HG03045 (cell line): Measurements from ENCODE around the gene NID2.

Experiments
- ATAC-seq: cut with Tn5 transposase; IDR thresholded peaks from one replicate; pipeline ENCODE4 v1.9.1; 2021; ENCODE audit warnings: mild to moderate bottlenecking, moderate library complexity; ENCODE audit not compliant: unreplicated experiment

NID2 gene

DNA sequence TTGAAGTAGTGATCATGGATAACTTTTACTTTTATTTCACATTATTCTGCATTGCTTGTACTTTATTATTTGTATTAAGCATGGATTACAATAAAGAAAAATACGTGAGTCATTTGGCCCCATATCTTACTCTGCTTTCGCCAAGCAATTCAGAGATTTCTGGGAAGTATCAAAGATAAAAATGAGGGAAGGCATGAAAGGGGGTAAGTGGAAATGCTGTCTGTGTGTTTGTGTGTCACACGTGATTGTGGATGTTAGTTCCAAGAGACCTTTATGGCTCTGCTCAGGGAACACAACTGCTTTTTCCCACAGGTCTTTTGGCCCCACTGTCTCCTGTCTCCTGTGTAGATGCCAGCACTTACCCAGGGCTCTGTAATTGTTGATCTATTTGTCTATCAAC is 10.5 kb downstream of the NID2 start:
- ATAC-seq, result no peak

DNA sequence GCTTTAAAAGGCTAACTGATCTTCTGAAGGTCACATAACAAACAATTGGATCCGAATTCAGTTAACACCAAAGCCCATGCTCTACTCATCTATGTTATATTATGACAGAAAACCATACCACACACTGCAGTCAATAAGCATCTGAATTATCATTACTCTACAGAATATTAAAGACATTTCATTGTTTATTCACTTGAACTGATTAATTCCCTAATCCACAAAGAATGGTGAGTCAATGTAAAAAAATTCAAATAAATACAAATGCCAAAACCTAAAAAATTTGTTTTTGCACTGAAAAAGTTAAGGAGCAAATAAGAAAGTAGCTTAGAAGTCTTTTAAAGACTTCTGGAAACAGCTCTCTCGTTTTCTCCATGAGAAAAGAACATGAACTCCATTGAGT is 13.7 kb downstream of the NID2 start:
- no peak for ATAC-seq

DNA sequence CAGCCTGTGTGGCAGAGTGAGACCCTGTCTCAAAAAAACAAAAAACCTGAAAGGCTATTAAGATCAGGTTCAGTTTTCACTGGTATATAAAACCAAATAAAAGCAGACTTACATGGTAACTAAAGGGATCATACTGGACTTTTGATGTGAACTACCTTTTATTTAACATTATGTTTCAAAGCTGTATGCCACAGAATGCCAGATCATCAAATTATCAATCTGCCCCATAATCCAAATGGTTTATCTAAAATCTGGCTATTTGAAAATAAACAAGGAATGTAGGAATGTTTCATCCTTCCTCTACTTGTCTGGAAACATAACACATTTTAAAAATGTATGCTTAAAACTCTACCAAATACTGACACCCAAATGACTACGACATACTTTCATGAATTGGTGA is 14.2 kb downstream of the NID2 start:
- no peak for ATAC-seq

DNA sequence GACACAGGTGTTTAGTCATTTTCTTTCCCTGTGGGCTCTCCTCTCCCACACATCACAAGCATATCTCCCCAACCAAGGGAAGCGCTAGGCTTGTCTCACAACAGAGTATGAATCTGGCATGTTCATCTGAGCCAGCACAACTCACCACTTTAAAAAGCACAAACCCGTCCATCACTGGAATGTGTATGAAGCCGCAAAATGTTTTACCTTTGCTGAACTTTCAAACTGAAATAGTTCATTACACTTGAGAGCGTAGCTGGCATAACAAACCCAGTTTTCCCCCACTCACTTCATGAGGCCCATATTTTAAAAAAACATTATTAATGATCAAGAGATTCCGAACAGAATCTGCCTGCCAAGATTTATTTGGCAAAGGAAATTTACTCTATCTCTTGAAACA is 15.8 kb downstream of the NID2 start:
- ATAC-seq, result no peak

DNA sequence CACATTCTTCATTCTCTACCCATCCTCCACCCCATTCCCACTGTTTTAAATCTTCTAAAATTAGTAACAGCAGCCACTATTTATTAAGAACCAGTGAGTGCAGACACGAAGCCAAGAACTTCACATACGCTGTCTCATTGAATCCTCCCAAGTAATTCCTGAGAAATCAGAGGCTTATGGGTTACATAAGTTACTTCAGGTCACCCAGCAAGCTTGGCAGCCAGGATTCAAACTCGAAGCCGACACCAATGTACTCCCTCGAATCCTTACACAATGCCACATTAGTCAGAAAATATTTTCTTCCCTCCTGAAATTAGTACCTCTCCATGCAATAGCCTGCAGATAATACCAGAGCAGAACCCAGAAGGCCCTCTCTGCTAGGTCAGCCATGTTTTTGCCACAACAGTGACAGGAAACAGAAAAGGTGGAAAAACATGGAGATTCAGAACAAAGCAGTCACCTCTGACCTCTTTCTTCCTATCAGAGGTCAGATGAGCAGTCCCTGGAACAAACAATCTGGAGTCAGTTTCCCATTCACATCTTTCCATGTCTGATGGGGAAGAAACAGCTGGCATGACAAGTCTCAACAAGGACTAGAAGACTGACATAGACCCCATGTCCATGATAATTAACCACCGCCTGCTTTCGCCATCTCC is 16.4 kb downstream of the NID2 start:
- ATAC-seq, result no peak

DNA sequence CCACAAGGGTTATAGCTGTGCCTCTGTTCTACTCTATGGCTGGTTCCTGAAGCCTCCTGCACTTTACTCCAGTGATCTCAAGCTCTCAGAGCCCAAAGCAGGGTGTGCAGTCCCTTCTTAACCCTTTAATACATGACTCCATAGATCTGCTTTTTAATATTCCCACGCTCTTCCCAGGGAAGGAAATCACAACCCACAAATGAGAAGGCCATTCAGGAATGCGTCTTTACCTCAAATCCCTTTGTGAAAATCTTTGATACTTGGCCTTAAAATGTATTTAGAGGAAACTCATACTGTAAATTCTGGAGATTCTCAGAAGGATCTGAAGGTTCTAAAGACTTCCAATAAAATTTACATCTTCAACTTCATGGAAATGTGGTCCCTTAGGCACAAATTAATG is 17.0 kb downstream of the NID2 start:
- no peak for ATAC-seq

DNA sequence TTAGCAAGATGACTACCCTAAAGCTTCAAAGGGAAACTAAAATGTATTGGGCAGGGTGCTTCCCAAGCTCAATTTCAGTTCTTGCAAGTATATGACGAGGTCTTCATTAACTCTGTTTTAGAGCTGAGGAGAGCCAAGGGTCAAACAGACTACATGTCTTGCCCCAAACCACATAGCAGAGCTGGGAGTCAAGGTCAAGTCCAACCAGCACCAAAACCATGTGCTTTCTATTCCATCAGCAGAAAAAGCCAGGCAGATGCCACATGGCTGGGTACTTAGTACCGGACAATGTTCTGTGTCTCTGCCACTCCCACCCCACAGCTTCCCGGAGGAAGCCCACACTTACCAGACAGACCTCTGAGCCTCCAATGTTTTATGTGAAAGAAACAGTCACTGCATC is 17.6 kb downstream of the NID2 start:
- no peak for ATAC-seq

DNA sequence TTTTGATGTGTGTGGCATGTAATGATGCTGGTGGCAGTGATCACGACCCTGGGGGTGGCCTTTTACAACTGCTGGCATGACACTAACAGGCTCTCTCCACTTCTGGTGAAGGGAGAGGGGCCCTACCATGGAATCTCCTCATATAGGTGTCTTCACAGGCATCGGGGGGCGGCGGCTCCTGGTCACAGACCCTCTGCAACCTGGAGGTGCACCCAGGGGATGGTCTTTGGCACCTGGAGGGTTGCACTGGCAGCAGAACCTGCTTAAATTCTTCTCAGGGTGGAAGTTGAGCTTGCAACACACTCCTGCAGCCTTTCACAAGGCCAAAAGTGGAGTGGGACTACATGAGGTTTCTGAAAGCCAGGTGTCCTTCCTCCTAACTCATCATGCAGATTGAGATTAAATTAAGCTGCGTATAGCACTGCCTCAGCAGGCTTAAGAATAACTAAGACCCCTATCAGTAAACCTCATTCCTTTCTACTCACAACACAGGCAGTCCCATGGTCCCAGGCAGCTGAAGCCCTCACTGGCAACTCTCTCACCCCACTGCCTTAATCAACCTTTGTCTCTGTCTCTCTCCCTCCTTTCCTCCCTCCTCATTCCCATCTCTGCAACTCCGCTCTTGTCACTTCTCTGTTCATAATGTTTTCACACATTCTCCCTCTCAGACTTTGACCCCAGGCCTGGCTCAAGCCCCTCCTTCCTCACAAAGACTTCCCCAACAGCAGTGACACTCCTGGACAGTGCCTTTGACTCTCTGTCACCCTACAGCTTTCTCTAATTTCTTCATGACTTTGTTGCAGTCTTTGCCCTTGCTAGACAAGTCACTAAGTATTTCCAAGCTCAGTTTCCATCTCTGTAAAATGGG is 18.9 kb downstream of the NID2 start:
- no peak for ATAC-seq

DNA sequence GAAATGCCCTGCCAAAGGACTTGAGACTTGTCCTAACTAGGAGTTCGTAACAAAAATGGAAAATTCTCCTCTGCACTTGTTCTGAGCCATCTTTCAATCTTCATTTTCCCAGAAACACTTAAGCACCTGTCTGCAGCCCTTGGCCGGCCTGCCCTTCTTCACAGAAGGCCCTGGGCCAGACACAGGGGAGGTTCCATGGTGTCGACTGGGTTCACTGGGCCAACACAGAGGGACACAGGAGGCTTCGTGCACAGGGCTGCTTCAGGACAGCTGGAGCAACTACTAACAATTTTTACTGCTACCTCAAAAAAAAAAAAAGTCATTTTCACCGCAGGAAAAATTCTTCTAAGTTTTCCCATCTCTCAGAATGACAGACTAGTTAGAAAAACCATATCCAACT is 19.6 kb downstream of the NID2 start:
- no peak for ATAC-seq

DNA sequence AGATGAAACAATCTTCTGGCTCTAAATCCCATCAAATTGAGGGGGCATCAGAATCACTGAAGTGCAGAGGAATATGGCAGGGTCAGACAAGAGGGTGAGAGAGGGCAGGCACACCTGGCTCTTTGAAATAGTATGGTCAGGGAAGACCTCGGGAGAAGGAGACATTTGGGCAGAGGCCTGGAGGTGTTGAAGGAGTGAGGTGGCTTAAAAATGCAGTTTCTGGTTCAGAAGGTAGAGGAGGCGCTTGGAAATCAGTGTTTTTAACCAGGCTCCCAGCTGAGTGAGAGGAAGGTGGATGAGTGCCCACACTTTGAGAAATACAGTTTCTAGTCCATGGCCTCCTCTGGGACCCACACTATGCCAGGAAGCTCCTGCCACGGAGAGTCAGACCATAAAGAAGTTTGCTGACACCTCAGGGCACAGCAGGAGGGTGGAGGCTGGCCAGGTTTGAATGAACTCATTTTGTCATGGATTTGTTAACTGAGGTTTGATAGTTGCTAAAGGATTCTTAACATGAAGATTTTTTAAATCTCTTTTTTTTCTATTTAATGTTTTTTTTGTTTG is 20.1 kb downstream of the NID2 start:
- ATAC-seq, result no peak

DNA sequence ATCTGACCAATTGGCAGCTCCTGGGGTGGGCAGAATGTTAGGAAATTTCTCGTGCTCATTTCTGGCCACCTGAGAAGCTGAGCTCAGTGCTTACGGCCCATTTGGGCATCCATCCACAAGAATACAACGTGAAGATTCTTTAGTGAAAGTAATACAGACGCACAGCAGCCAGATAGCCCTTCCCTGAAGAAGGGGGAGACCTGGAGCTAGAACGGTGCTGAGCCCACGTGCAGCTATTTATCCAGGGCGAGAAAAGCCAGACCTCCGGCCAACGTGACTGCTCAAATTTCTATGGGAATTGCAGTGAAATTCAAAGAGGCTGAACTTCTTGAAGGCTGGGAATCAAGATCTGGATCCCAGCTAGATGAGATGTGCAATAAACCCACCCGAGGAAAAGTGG is 20.7 kb downstream of the NID2 start:
- ATAC-seq, result no peak

DNA sequence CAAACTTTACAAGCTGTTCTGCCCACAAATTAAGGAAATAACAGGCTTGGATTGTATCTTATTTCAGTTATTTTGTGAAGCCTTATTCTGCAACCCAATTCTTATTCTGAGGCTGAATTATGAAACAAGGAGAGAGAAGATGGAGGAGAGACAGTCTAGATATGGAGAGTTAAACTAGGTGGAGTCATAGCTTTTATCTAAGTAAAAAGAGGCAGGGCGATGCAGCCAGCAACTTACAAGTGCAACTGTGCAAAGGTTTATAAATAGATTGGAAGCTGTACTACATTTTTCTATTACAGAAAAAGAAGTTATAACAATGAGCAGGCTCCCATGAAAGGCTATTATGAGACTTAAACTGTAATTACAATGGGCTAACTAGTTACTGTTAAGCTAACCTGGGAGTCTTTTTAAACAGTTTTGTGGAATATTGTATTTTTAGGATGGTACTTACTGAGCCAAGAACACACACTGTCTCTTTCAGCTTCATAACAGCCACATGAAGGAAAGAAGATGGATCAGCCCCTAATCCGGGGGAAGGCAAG is 22.4 kb downstream of the NID2 start:
- no peak for ATAC-seq

DNA sequence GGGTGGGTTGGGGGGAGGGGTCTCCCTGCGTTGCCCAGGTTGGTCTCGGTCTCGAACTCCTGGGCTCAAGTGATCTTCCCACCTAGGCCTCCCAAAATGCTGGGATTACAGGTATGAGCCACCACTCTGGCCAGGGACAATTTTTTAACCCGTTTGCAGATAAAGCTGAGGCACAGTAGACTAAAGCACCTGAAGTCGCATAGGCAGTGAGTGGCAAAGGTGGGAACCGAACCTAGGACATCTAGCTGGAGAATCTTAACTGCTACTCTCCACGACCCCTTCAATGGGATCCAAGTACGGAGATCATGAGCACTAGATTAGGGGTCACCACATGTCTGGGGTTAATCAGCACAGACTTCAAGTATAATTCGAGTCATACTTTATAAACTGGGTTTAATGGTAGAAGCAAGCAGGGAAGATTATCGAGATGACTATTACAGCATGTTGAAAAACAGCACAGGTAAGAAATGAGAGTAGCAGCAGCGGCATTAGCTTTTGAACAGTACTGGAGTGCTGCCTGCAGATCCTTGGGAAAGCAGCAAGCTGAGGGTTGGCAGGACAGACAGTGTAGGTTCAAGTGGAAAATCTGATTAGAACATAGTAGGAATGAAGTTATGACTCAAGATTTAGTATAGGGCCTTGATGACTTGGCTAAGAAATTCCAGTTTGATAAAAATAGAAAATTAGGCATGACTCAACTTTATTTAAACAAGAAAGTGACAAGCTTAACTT is 23.9 kb downstream of the NID2 start:
- no peak for ATAC-seq

DNA sequence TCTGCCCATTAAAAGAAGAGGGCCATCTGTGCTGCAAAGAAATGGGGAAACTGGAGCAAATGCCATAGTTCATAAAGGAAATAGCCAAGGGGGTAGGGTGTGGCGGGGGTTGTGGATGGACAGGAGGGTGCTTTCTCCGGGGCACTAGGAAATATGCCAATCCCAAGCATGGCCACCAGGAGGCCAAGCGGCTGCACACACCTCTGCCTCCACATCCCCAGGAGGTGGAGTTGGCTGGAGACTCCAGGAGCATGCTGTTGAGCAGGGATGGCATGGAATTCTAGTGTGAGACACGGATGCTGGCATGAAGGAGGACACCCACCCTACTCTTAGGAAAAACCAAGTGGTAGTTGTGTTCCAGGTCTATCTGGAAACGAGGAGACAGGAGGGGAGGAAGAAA is 25.2 kb downstream of the NID2 start:
- no peak for ATAC-seq

DNA sequence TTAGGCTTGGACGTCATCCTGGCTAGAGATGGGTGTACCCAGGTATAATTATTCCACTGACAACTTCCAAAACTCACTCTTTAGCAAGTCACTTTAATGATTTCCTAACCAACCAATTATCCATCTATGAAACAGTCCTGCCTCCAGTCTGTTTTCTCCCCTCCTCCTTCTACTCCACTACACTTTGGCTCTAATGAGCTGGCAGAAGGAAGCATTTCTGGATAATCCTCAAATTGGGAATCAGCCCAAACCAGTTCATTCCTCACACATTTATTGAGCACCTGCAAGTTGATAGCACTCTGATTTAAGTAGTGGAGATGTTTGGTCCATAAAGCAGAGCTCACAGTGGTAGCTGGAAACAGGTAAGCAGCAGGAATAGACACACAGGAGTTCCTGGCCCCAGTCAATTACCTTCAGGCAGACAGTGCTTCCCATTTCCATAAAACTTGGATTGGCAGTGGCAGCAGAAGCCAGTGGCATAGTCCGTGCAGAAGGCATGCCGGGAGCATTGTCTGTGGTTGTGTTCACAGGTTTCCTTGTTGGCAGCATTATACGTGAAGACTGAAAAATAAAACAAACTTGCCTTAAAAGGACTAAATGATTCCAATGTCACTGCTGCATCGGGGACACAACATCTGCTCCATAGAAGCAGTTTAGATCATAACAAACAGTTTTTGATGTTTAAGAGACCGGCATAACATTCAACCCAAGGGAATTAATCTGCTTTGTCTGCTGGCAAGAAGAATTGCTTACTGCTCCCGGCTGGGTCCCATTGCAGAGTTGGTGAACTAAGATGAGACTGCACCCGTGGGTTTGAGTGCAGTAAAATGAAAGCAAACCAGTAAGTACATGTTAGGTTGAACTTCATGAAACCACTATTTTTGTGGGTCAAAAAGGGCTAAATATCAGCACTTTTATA is 26.2 kb downstream of the NID2 start:
- no peak for ATAC-seq

DNA sequence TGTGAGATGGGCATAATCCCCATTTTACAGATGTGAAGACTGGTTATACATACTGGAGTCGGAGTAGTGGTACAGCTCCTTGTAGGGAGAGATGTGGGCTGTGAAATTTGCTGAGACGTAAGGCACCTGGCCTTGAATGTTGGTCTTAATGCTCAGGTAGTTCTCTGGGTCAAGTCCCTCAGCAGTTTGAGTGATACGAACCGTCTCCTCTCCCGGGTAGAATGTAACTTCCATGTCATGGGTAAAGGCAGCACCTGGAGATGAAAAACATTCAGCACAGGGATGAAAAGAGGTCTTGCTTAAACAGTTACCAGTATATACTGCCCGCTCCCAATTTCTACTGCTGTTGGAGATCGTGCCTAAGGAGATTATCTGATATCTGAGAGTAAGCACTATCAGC is 28.3 kb downstream of the NID2 start:
- no peak for ATAC-seq

DNA sequence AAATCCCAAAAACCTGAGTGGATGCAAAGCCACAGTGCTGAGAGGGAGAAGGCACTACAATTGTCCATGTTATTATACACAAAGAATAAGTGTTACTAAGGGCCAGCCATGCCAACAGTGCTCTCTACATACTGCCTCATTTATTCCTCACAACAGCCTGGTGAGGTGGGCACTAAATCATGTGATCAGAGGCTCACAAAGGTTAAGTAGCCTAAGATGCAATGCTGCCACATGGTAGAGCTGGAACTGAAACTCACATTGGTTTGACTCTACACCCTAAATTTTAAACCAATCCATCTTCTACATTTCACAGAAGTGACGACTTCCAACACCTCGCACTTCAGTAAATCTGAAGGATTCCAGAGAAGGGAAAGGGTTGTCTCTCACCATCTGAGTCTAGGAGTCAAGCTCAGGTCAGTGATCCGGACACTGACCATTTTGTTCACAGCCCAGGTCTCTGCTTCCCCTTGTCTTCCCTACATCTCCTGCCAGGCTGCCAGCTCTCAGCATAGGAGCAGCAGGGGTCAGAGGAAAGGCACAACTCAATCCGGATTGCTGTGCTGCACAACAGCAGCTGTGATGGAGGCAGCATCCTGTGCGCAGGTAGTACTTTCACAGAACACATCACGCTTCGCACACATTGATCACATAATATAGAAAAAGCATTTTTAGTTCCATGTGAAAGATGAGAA is 29.6 kb downstream of the NID2 start:
- no peak for ATAC-seq

DNA sequence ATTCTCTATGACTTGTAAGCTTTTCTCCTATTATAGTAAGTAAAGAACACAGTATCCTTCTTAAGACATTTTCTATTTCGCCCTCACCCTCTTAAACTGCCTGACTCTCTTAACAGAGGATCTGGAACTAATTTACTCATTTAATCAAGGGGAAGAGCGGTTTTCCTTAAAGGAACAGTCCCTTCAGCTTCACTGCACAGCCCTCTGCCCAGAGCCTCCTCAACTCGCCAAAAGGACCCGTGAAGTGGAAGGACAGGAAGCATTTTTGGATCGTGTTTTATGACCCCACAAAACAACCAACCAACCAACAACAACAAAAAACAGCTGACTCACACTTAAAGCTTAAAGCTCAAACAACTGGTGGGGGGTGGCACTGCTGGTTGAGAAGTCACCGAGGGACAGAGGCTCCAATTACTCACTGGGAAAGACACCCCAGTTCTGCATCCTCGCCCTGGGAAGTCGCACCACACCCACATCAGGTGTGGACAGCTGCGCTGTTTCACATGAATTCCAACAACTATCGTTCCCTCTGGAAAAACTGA is 35.7 kb downstream of the NID2 start:
- no peak for ATAC-seq

DNA sequence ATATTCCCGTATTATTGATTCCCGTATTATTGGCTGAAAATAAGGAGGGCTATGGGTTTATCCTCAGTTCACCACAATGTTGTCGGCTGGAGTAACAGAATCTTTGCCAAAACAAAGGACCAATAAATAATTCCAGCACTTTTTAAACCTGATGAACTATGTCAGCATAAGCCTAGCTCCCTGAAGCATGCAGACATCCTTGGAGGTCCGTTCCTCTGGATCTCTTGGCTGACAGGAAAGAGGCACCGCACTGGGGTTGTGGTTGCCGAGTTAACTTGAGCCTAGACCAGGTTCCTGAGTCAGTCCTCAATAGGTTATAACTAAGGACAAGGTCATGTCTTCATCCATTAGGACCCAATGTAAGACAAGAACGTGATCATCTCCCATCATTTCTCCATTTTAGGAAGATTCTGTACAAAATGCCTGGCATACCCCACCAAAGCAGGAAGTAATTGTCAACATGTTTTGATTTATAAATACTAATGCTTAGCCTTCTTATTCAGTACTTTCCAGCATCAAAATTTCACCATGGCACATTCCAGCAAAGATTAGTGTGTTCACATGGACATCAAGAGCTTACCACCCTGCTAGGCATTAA is 36.6 kb downstream of the NID2 start:
- no peak for ATAC-seq
